HG03159 (cell line): Measurements from ENCODE around the gene C6orf120.

Source experiments
- ATAC-seq: cut with Tn5 transposase; IDR thresholded peaks from one replicate; pipeline ENCODE4 v1.9.1; 2021; ENCODE audit warnings: mild to moderate bottlenecking, moderate library complexity; ENCODE audit not compliant: unreplicated experiment

C6orf120 gene

GRCh38 chr6:169701954-169702839 lies at the start of gene C6orf120, which contains the start of gene WDR27:
Gene C6orf120 (plus strand): TSS chr6:169702126. CDS start chr6:169702460, 334 bp downstream.
Gene WDR27 (minus strand): TSS chr6:169702029. CDS start chr6:169689005, 13,024 bp downstream.
- peak; percentile 96 for ATAC-seq

- no peak for ATAC-seq
Observed at GRCh38 chr6:169652896-169653295, 49.0 kb upstream of the C6orf120 start.

DNA sequence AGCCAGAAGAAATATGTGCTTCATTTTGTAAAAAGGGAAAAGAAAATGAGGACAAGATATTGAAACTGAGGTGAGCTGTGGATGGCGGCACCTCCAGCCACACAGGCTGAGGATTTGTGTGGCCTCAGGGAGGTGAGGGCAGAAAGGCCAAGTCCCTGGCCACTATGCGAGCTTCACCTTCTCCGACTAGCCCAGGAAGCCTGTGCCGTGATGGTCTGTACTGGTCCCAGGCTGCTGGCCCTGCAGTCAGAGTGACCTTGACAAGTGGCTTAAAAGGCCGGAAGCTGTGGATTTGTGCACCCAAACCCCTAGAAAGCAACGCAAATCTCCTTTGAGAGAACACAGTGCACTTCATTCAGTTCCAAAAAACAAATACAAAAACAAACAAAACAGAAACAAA lies 48.2 kb upstream of the C6orf120 start:
- no peak for ATAC-seq

DNA sequence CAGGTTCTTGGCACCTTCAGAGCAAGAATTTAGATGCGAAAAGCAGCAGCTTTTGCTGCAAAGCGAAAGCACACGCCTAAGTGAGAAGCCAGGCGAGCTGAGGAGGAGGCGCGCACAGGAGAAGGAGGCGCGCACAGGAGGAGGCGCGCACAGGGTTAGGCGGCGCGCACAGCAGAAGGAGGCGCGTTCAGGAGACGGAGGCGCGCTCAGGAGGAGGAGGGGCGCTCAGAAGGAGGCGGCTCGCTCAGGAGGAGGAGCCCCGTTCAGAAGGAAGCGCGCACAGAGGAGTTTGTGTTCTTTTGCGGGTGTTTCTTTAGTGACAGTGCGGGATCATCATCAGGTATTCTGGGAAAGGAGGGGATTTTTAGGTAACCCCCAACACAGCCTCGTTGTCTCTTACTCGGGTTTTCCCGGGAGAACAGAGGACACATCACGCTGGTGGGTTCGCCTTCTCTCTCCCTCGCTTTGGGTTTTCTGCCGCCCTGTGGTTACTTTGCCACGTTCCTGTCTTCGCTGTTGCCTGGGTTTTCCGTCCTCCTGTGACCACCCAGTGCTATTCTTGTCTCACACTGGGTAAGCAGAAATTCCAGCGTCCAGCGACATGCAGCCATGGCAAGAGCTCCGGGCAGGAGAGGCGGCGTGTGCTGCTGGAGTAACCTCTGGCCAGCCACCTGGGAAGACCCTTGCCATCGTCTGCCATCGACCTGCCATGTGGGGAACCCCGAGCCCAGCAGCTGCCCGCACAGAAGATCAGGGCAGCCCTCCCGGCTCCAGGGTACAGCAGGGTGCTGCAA lies 47.1 kb upstream of the C6orf120 start:
- ATAC-seq: peak; percentile 99

- ATAC-seq: no peak
Observed at GRCh38 chr6:169656546-169657283, 45.2 kb upstream of the C6orf120 start.

GRCh38 chr6:169657284-169657610 lies 44.7 kb upstream of the C6orf120 start:
- ATAC-seq: no peak

DNA sequence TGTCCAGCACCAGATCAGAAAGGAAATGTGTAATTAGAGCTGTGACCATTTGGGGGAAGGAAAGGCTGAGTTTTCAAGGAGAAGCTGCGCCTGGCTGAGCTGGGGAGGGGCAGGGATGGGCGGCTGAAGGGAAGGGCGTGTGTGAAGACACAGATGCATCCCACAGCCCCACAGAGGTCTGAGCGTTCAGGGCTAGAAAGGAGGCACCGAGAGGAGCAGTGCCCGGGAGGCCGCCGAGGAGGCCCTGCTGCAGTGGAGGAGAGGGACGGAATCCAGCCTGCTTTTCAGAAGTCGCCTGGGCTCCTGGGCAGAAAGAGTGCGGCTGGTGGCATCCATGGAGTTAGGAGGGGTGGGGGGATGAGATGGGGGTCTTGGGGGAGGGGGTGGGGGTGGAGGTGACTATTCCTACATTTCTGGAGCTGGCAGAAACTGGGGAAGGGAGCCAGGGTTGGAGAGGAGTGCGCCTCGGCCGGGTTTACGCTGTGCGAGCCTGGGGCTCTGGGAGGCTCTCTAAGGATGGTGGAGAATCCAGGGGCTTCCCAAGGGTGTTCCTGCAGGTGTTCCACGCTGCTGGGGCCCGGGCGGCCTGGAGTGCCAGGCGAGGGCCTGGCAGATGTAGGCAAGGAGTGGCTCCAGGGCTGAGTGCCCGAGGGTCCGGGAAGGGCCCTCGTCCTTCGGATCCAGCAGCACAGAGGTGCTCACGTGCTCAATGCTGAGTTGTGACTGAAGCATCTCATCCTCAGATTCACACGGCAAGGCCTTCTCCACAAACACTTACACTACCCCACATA lies 41.9 kb upstream of the C6orf120 start:
- ATAC-seq: no peak

GRCh38 chr6:169660751-169661390 lies 41.1 kb upstream of the C6orf120 start:
- ATAC-seq: no peak

DNA sequence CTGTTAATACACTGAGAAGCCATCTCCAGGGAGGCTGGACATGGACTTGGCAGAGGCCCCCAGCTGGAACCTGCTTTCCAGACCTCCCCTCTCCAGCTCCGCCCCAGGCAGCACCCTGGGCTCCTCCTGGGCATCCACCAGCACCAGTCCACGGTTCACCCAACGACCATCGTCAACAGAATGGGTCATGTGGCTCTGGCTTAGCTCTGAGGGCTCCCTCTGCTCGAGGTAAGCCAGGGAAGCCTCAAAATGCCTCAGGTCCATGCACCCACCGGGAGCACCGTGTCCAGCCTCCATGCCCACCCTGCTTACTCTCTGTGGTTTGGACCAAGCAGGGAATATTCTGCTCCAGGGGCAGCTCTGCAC lies 40.6 kb upstream of the C6orf120 start:
- ATAC-seq: no peak

DNA sequence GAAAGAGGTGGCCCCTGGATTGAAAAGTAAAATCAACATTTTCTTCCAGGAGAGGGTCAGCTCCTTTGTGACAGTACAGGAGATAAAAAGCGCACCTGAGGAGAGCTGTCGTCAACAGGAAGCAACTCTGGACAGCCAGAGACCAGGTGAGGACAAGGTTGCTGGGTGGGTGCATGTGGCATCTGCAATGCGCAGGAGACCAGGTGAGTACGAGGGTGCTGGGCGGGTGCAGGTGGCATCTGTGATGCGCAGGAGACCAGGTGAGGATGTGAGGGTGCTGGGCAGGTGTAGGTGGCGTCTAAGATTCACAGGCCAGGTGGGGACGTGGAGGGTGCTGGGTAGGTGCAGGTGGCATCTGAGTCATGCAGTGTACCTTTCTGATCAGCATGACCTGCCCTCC lies 38.5 kb upstream of the C6orf120 start:
- ATAC-seq: no peak

DNA sequence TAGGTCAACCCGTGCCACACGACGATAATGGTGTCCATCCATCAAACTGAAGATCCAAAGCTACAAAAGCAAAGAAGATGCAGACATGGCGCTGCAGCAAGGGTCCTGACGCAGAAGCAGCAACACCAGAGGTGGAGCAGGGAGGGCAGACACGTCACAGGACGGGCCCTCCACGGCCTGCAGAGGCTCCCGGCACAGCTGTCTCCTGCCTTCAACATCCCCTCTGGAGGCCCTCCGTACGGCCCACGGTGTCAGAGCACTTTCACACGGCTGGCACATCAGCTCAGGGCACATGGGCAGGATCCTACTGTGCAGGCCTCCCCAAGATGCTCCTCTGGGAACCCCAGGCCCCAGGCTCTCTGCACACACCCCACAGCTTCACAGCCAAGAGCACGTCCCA lies 37.7 kb upstream of the C6orf120 start:
- no peak for ATAC-seq

DNA sequence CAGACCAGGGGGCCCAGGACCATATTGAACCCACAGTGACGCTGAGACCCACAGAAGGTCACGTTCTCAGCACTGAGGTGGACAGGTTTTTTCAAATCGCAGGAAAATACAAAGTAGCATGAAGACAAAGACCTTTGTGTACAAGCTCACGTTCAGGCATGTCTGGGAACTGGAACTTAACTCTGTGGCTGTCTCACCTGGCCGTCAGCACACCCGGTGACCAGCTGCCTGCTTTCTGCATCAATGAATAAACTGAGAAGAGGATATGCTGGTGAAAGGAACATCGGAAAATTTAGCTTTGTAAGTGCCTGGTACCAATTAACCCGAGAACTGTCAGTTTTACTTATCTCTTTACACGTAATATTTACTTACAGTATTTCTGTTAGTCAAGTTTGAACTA lies 36.6 kb upstream of the C6orf120 start:
- ATAC-seq: no peak

GRCh38 chr6:169666441-169666840 lies 35.5 kb upstream of the C6orf120 start:
- no peak for ATAC-seq

DNA sequence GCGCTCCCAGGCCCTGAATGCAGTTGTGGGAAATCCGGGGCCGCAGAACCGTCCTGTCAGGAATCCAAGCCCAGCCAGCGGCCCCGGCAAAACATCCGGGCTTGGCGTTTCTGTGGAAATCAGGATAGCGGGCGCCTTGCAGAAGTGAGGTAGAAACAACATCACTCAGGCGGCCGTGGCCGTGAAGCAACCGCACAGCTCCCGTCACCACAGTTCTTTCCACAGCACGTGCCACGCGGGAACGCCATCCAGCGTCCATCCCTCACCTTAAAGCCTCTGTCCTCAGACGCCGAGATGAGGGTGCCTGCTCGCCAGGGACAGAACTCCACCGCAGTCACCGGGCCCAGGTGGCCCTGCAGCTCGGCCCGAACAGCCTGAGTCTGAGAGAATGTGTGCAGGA lies 34.2 kb upstream of the C6orf120 start:
- ATAC-seq: no peak

GRCh38 chr6:169668203-169668847 lies 33.6 kb upstream of the C6orf120 start:
- ATAC-seq: no peak

DNA sequence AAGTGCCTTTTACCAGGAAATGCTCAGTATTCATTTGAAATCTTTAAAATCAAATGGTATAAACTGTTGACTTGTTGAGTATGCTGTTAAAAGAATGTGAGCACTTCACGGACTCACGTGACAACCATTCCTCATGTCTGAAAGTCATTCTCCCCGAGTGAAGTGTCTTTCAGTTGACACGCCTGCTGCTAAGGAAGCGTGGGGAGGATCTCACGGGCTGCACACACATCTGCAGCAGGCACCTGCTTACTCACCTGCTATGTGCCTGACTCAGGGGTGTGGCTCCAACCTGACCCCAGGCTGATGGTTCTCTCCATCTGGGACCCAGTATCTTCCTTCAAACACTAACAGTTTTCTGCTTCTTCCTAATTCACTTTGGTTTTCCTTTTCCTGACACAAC lies 32.8 kb upstream of the C6orf120 start:
- no peak for ATAC-seq

GRCh38 chr6:169669889-169670288 lies 32.0 kb upstream of the C6orf120 start:
- no peak for ATAC-seq

DNA sequence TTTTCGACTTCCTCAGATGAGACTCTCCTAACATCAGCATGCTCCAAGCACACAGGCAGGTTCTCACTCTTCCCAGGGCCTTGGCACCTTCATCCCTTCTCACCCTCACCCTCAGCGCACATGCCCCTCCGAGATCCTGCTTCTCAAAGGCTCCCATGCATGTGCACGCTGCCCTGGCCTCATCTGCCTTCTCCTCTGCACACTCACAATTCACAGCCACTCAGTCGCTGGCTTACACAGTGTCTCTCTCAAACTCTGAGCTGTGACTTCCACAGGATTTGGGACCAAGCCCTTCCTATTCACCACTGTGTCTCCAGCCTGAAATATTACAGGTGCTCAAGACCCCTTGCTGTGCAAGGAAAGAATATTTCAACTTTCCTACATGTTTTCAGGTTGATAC lies 30.4 kb upstream of the C6orf120 start:
- no peak for ATAC-seq

- no peak for ATAC-seq
Observed at GRCh38 chr6:169675011-169675410, 26.9 kb upstream of the C6orf120 start.

- no peak for ATAC-seq
Observed at GRCh38 chr6:169677096-169677495, 24.8 kb upstream of the C6orf120 start.
